ENCODE data around the gene CAPN5.

DNA sequence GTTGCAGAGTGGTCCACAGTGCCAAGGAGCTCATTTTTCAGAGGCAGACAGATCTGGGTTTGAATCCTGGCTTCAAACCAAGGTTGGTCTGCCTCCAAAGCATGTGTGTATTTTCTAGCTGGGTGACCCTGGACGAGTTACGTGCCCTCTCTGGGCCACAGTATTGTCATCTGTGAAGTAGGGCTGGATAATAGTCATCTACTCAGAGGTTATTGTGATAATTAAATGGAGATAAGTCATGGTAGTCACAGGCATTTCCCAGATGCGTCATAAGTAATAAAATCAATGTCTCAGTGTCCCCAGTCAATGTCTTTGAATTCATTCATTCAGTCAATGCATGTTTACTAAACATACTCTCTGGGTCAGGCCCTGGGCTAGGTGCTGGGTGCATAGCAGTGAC is 44.5 kb downstream of the CAPN5 start:
- TF ChIP-seq, protein P1, sequence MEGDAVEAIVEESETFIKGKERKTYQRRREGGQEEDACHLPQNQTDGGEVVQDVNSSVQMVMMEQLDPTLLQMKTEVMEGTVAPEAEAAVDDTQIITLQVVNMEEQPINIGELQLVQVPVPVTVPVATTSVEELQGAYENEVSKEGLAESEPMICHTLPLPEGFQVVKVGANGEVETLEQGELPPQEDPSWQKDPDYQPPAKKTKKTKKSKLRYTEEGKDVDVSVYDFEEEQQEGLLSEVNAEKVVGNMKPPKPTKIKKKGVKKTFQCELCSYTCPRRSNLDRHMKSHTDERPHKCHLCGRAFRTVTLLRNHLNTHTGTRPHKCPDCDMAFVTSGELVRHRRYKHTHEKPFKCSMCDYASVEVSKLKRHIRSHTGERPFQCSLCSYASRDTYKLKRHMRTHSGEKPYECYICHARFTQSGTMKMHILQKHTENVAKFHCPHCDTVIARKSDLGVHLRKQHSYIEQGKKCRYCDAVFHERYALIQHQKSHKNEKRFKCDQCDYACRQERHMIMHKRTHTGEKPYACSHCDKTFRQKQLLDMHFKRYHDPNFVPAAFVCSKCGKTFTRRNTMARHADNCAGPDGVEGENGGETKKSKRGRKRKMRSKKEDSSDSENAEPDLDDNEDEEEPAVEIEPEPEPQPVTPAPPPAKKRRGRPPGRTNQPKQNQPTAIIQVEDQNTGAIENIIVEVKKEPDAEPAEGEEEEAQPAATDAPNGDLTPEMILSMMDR (IDR thresholded peaks at IDR 0.05): no peak
- TF ChIP-seq POLR2AphosphoS5 (IDR thresholded peaks at IDR 0.05) (no peak), POLR2A (IDR thresholded peaks at IDR 0.05; ENCODE audit: low read depth) (no peak), EP300 (IDR thresholded peaks at IDR 0.05) (no peak)
